Endodermal cell (in vitro differentiated cells): ENCODE measurements around the gene TPK1. TPM values are rescaled to one million over a fixed set of nuclear protein-coding genes. Genes with fewer than 3 reads are reported as not detected.
A peak's percentile ranks its signal among the peaks of the same experiment; 100 is the strongest.

ENCODE experiments used
- DNase-seq: peaks from one replicate; pipeline ENCODE4 v3.0.0-alpha.2; 2017
- H3K27ac ChIP-seq: 2 replicates; pipeline ENCODE4 v1.5.1; 2013; ENCODE audit warnings: mild to moderate bottlenecking, low read depth, low read length, moderate library complexity
- H3K27me3 ChIP-seq: 2 replicates; pipeline ENCODE4 v1.6.1; 2013; ENCODE audit warnings: mild to moderate bottlenecking, low read length, moderate library complexity; ENCODE audit not compliant: insufficient read depth, control insufficient read depth, poor library complexity, severe bottlenecking
- H3K36me3 ChIP-seq: 2 replicates; pipeline ENCODE4 v1.7.0; 2013; ENCODE audit warnings: mild to moderate bottlenecking, low read length, moderate library complexity; ENCODE audit not compliant: control insufficient read depth, insufficient read depth
- H3K4me1 ChIP-seq: one replicate; pipeline ENCODE4 v1.7.0; 2013; ENCODE audit warnings: low read length; ENCODE audit not compliant: control insufficient read depth, insufficient read depth
- H3K4me3 ChIP-seq: 2 replicates; pipeline ENCODE4 v1.5.1; 2013; ENCODE audit warnings: mild to moderate bottlenecking, low read length, moderate library complexity
- H3K9ac ChIP-seq: 2 replicates; pipeline ENCODE4 v1.6.1; 2013; ENCODE audit warnings: mild to moderate bottlenecking, low read length, moderate library complexity; ENCODE audit not compliant: poor library complexity, severe bottlenecking; ENCODE audit errors: extremely low read depth
- H3K9me3 ChIP-seq: 2 replicates; pipeline ENCODE4 v1.6.1; 2013; ENCODE audit warnings: mild to moderate bottlenecking, low read length, moderate library complexity; ENCODE audit not compliant: control insufficient read depth
- H3K27ac Mint-ChIP-seq: 2 replicates; pipeline ENCODE4 v1.8.0; 2020; ENCODE audit warnings: mixed read lengths
- H3K27me3 Mint-ChIP-seq: 2 replicates; pipeline ENCODE4 v1.8.0; 2021; ENCODE audit warnings: mild to moderate bottlenecking, mixed read lengths; ENCODE audit not compliant: insufficient read depth
- H3K36me3 Mint-ChIP-seq: 2 replicates; pipeline ENCODE4 v1.8.0; 2020; ENCODE audit warnings: low read depth, mixed read lengths
- H3K4me1 Mint-ChIP-seq: 2 replicates; pipeline ENCODE4 v1.8.0; 2020; ENCODE audit warnings: mixed read lengths
- H3K4me3 Mint-ChIP-seq: 2 replicates; pipeline ENCODE4 v1.8.0; 2020; ENCODE audit warnings: mild to moderate bottlenecking, moderate library complexity, mixed read lengths
- H3K9me3 Mint-ChIP-seq: 2 replicates; pipeline ENCODE4 v1.8.0; 2020; ENCODE audit warnings: mild to moderate bottlenecking, mixed read lengths
- WGBS, 2 experiments: methylation state at CpG; one replicate each; pipeline versions ENCODE4 v1.1.5 to v1.1.7; 2013; ENCODE audit warnings: missing lambda C conversion rate in 2 of 2, mixed read lengths in 1 of 2; ENCODE audit not compliant: insufficient coverage in 1 of 2, insufficient read length in 1 of 2; 5-methylcytosine and 5-hydroxymethylcytosine counted together
- total RNA-seq, 2 donors: library from RNA; stranded (reverse); fragmentation: NEBNext Ultra II Directional in 1 of 2; extraction: Animal tissue kit (Norgen Biotek cat#: 25700) in 1 of 2; gene quantifications; 2 replicates in 1 of 2; 3 replicates in 1 of 2; pipeline ENCODE4 v1.2.1, GENCODE V29; 2021
- TF ChIP-seq, protein P1 (sequence below): fragments of 200-600 bp; sonication (generic); conservative IDR thresholded peaks from 2 replicates; pipeline ENCODE4 v1.5.0; 2021; ENCODE audit warnings: antibody characterized with exemption, mild to moderate bottlenecking

TPK1 gene
- total RNA-seq, 2 donors from 2014 or later, result 9.7 TPM

DNA sequence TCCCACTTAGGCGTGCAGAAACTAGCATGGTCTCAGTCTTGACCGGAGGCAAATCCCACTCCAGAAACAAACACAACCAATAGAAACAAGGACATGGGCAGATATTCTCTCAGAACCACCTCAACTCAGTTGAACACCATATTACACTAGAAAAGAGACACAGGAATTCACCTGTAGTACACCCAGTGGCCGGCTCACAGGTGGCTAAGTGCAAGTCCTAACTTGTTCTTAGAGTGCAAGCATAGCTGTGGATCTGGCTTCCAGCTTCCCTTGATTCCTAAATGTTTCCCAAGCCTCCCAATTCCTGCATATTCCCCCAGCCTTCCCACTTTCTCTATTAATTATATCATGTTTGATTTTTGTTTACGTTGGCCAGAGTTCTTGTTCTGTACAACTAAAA is 164.4 kb downstream of the TPK1 start:
- Mint-ChIP-seq H3K27me3 (no peaks in the 10 kb centered on the region), H3K27ac (no peak overlapping the region), H3K4me3 (no peak overlapping the region), H3K36me3 (peaks cover 2% of the 10 kb centered on the region), H3K9me3 (no peaks in the 10 kb centered on the region), H3K4me1 (no peaks in the 10 kb centered on the region)
- no peak overlapping the region for H3K9ac ChIP-seq
- TF ChIP-seq, protein P1, sequence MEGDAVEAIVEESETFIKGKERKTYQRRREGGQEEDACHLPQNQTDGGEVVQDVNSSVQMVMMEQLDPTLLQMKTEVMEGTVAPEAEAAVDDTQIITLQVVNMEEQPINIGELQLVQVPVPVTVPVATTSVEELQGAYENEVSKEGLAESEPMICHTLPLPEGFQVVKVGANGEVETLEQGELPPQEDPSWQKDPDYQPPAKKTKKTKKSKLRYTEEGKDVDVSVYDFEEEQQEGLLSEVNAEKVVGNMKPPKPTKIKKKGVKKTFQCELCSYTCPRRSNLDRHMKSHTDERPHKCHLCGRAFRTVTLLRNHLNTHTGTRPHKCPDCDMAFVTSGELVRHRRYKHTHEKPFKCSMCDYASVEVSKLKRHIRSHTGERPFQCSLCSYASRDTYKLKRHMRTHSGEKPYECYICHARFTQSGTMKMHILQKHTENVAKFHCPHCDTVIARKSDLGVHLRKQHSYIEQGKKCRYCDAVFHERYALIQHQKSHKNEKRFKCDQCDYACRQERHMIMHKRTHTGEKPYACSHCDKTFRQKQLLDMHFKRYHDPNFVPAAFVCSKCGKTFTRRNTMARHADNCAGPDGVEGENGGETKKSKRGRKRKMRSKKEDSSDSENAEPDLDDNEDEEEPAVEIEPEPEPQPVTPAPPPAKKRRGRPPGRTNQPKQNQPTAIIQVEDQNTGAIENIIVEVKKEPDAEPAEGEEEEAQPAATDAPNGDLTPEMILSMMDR, result no peak
- no peaks in the 10 kb centered on the region for H3K4me1 ChIP-seq
- DNase-seq, result no peak
- 92% methylated on average over 4 of the region's 4 CpGs; no CpG with 5 or more reads in 1 of the 2 experiments for whole genome bisulfite sequencing, 2 experiments
- H3K9me3 ChIP-seq, result no peaks in the 10 kb centered on the region
- no peaks in the 10 kb centered on the region for H3K36me3 ChIP-seq
- no peak overlapping the region for H3K27ac ChIP-seq
- no peak overlapping the region for H3K4me3 ChIP-seq
- no peaks in the 10 kb centered on the region for H3K27me3 ChIP-seq

DNA sequence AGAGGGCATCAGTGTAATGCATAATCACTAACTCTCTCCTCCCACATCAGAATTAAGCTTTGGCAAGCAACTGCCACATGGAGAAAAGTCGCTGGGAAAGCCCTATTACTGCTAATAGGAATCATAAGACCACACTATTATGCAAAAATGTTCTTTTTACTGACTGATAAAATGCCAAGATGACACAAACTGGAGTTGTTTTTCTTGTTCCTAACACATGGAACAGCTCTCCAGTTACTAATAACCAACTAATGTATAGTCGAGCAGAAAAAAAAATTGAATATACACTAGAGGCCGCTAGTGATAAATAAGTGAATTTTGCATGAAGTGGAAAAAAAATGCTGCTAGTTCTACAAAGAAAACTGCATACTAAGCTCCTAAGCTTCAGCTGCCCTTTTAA is 165.6 kb downstream of the TPK1 start:
- TF ChIP-seq, protein P1, result no peak
- Histone ChIP-seq H3K4me1 (no peaks in the 10 kb centered on the region), H3K27ac (no peak overlapping the region), H3K27me3 (no peaks in the 10 kb centered on the region), H3K4me3 (no peak overlapping the region), H3K9ac (no peak overlapping the region), H3K9me3 (no peaks in the 10 kb centered on the region), H3K36me3 (no peaks in the 10 kb centered on the region)
- DNase-seq, result no peak
- no peaks in the 10 kb centered on the region for H3K4me1 Mint-ChIP-seq
- H3K9me3 Mint-ChIP-seq, result peaks cover under 1% of the 10 kb centered on the region
- H3K27me3 Mint-ChIP-seq, result no peaks in the 10 kb centered on the region
- H3K27ac Mint-ChIP-seq, result no peak overlapping the region
- 81 to 86% methylated on average over 1 to 3 of the region's 3 CpGs for WGBS, 2 experiments
- no peaks in the 10 kb centered on the region for H3K36me3 Mint-ChIP-seq
- H3K4me3 Mint-ChIP-seq, result no peak overlapping the region

DNA sequence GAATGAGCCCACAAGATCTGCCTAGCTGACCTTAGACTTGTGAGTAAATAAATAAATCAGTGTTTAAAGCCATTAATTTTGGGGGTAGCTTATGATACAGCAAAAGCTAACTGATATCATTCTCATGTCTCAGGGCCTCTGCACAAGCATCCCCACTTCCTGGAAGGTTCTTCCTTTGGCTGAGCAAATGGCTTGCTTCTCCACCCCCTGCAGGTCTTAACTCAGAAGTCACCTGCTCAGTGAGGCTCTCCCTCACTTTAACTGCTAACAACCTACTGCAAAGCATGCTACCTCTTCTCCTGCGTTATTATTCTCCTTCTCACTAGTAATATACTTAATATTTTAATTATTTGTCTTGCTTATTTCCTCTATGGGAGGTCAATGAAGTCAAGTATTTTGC is 167.3 kb downstream of the TPK1 start:
- Mint-ChIP-seq H3K4me1 (peaks cover 3% of the 10 kb centered on the region), H3K4me3 (no peak overlapping the region), H3K27me3 (no peaks in the 10 kb centered on the region), H3K36me3 (peaks cover 2% of the 10 kb centered on the region), H3K9me3 (peaks cover 14% of the 10 kb centered on the region), H3K27ac (no peak overlapping the region)
- Histone ChIP-seq H3K4me3 (no peak overlapping the region), H3K27me3 (no peaks in the 10 kb centered on the region), H3K36me3 (peaks cover 5% of the 10 kb centered on the region), H3K27ac (no peak overlapping the region), H3K9me3 (peaks cover 9% of the 10 kb centered on the region), H3K9ac (no peak overlapping the region), H3K4me1 (no peaks in the 10 kb centered on the region)
- TF ChIP-seq, protein P1, result peak; percentile 45
- WGBS, 2 experiments, result 80% methylated on average over 1 of the region's 1 CpG; no CpG with 5 or more reads in 1 of the 2 experiments
- no peak for DNase-seq
